Brain microvascular endothelial cell (primary cell): ENCODE results near the gene IMPDH1.

Experiments used
- DNase-seq: peaks from one replicate; pipeline ENCODE4 v3.0.0-alpha.2; 2020
- H3K27ac ChIP-seq: fragments of 250-450 bp; sonication (Bioruptor Pico); 2 replicates; pipeline ENCODE4 v1.5.1; 2020; ENCODE audit warnings: mild to moderate bottlenecking, moderate library complexity
- H3K27me3 ChIP-seq: fragments of 250-450 bp; sonication (Bioruptor Pico); replicated peaks from 2 replicates; pipeline ENCODE4 v1.5.1; 2020; ENCODE audit warnings: mild to moderate bottlenecking
- H3K36me3 ChIP-seq: fragments of 250-450 bp; sonication (Bioruptor Pico); replicated peaks from 2 replicates; pipeline ENCODE4 v1.5.1; 2020; ENCODE audit warnings: mild to moderate bottlenecking
- H3K4me3 ChIP-seq: 2 replicates; pipeline ENCODE4 v1.5.1; 2011; ENCODE audit warnings: low read depth, mild to moderate bottlenecking, control low read depth, low read length, moderate library complexity
- CTCF ChIP-seq: IDR thresholded peaks from 2 replicates; pipeline ENCODE4 v1.5.1; 2011; ENCODE audit warnings: low read depth, mild to moderate bottlenecking, moderate library complexity, low read length, control low read depth, inconsistent platforms; ENCODE audit errors: missing control alignments
- in situ Hi-C: cut with HindIII; loops from 2 replicates; pipeline ENCODE4 v1.10.0; 2017; ENCODE audit warnings: low sequenced_read_pairs, low pct_ligation_motif_present

IMPDH1 gene

GRCh38 chr7:128421384-128421783 is 11.6 kb upstream of the IMPDH1 start:
- no peak for TF ChIP-seq CTCF
- no peaks in the 10 kb centered on the region for H3K36me3 ChIP-seq

GRCh38 chr7:128420773-128421172 is 11.0 kb upstream of the IMPDH1 start:
- Histone ChIP-seq H3K27ac (no peak overlapping the region), H3K36me3 (no peaks in the 10 kb centered on the region), H3K27me3 (no peaks in the 10 kb centered on the region), H3K4me3 (no peak overlapping the region)
- TF ChIP-seq CTCF = no peak
- no peak for DNase-seq
- in situ Hi-C loops = no loop called here

More at GRCh38 chr7:128421384-128421783, 11.6 kb upstream of the IMPDH1 start:
- Histone ChIP-seq H3K4me3 (no peak overlapping the region), H3K27ac (no peak overlapping the region), H3K27me3 (no peaks in the 10 kb centered on the region)
- no peak for DNase-seq
- in situ Hi-C loops = no loop called here

- Histone ChIP-seq H3K27me3 (no peaks in the 10 kb centered on the region), H3K4me3 (no peak overlapping the region), H3K27ac (no peak overlapping the region), H3K36me3 (no peaks in the 10 kb centered on the region)
- no peak for TF ChIP-seq CTCF
- no peak for DNase-seq
- in situ Hi-C loops = no loop called here
Observed at GRCh38 chr7:128419257-128419656, 9.5 kb upstream of the IMPDH1 start.

GRCh38 chr7:128417071-128417470 is 7.3 kb upstream of the IMPDH1 start:
- Histone ChIP-seq H3K36me3 (no peaks in the 10 kb centered on the region), H3K27me3 (peaks cover 3% of the 10 kb centered on the region), H3K27ac (no peak overlapping the region), H3K4me3 (no peak overlapping the region)
- no peak for TF ChIP-seq CTCF
- in situ Hi-C loops = no loop called here
- no peak for DNase-seq

- TF ChIP-seq CTCF = no peak
- in situ Hi-C loops = no loop called here
- DNase-seq = no peak
- peaks cover 3% of the 10 kb centered on the region for H3K27me3 ChIP-seq
- H3K36me3 ChIP-seq = no peaks in the 10 kb centered on the region
- no peak overlapping the region for H3K4me3 ChIP-seq
- H3K27ac ChIP-seq = no peak overlapping the region
Observed at GRCh38 chr7:128415217-128415785, 5.5 kb upstream of the IMPDH1 start.

GRCh38 chr7:128410451-128410753 is 620 bp upstream of the IMPDH1 start:
- H3K27me3 ChIP-seq = peaks cover 3% of the 10 kb centered on the region
- no peaks in the 10 kb centered on the region for H3K36me3 ChIP-seq
- no peak for DNase-seq
- no peak overlapping the region for H3K27ac ChIP-seq
- in situ Hi-C loops = no loop called here
- H3K4me3 ChIP-seq = peak overlapping the region; percentile 65
- no peak for TF ChIP-seq CTCF
